ENCODE measurements around the gene PPME1.

DNA sequence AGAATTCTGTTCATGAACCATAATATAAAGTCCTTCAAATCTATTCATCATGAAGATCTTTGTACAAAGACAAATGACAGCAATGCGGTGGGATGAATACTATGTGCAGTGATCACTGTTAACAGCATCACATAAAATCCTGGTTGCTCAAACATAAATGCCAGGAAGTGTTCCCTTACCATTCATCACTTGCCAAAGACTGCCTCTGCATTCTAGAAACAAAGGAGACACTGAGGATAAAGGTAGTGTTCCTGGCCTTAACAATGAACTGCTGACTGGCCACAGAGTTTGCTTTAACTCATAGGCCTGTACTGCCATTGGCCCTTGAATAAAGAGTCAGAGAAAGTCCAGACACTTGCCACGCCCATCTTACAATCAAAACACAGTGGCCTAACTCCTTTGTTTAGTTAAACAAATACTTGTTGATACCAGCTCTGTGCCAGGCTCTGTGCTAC, 29.8 kb upstream of the PPME1 start:
- TF ChIP-seq CTCF (IDR thresholded peaks at IDR 0.05), result no peak
- TF ChIP-seq POLR2A (IDR thresholded peaks at IDR 0.05), result no peak
- peak; percentile 84 for TF ChIP-seq POLR2AphosphoS5 (IDR thresholded peaks at IDR 0.05)

Data from prostate gland (tissue), 2 donors.